ENCODE results near the gene GRM6. TPM values are rescaled to one million over a fixed set of nuclear protein-coding genes. Genes with fewer than 3 reads are reported as not detected.

The GRM6 gene
- total RNA-seq, 1 donor from 2014 or later, result not detected

- TF ChIP-seq POLR2A (IDR thresholded peaks at IDR 0.05) (no peak), CTCF (IDR thresholded peaks at IDR 0.05) (no peak), POLR2AphosphoS5 (IDR thresholded peaks at IDR 0.05; ENCODE audit: insufficient read depth in 1 of 2, low read depth in 1 of 2) (no peak)
- Histone ChIP-seq H3K9me3 (no peaks in the 10 kb centered on the region), H3K36me3 (no peaks in the 10 kb centered on the region), H3K27me3 (no peaks in the 10 kb centered on the region), H3K4me1 (no peaks in the 10 kb centered on the region), H3K4me3 (no peak overlapping the region), H3K27ac (no peak overlapping the region)
- no peak for DNase-seq (ENCODE audit: extremely low spot score in 2 of 2)
- intact Hi-C loops (cut with DNase I), result no loop called here
Measured at GRCh38 chr5:179008667-179009066, 13.5 kb upstream of the GRM6 start.

- Histone ChIP-seq H3K27me3 (no peaks in the 10 kb centered on the region), H3K36me3 (no peaks in the 10 kb centered on the region), H3K4me3 (no peak overlapping the region), H3K9me3 (no peaks in the 10 kb centered on the region), H3K27ac (no peak overlapping the region), H3K4me1 (no peaks in the 10 kb centered on the region)
- intact Hi-C loops (cut with DNase I), result no loop called here
- no peak for DNase-seq (ENCODE audit: extremely low spot score in 2 of 2)
- TF ChIP-seq CTCF (IDR thresholded peaks at IDR 0.05), result no peak
- TF ChIP-seq POLR2AphosphoS5 (IDR thresholded peaks at IDR 0.05; ENCODE audit: insufficient read depth in 1 of 2, low read depth in 1 of 2), result no peak
- TF ChIP-seq POLR2A (IDR thresholded peaks at IDR 0.05), result no peak
Measured at GRCh38 chr5:179006564-179006963, 11.4 kb upstream of the GRM6 start.

- Histone ChIP-seq H3K27ac (no peak overlapping the region), H3K4me1 (no peaks in the 10 kb centered on the region), H3K4me3 (no peak overlapping the region), H3K36me3 (no peaks in the 10 kb centered on the region), H3K27me3 (no peaks in the 10 kb centered on the region), H3K9me3 (no peaks in the 10 kb centered on the region)
- no peak for TF ChIP-seq CTCF (IDR thresholded peaks at IDR 0.05)
- no peak for TF ChIP-seq POLR2A (IDR thresholded peaks at IDR 0.05)
- no peak for TF ChIP-seq POLR2AphosphoS5 (IDR thresholded peaks at IDR 0.05; ENCODE audit: insufficient read depth in 1 of 2, low read depth in 1 of 2)
- DNase-seq (ENCODE audit: extremely low spot score in 2 of 2), result no peak
- intact Hi-C loops (cut with DNase I), result no loop called here
Measured at GRCh38 chr5:178998441-178998840, 3.3 kb upstream of the GRM6 start.

- no peak for DNase-seq (ENCODE audit: extremely low spot score in 2 of 2)
- TF ChIP-seq POLR2AphosphoS5 (IDR thresholded peaks at IDR 0.05; ENCODE audit: insufficient read depth in 1 of 2, low read depth in 1 of 2) (no peak), CTCF (IDR thresholded peaks at IDR 0.05) (no peak), POLR2A (IDR thresholded peaks at IDR 0.05) (no peak)
- Histone ChIP-seq H3K36me3 (no peaks in the 10 kb centered on the region), H3K27ac (no peak overlapping the region), H3K4me3 (no peak overlapping the region), H3K9me3 (no peaks in the 10 kb centered on the region), H3K4me1 (no peaks in the 10 kb centered on the region), H3K27me3 (no peaks in the 10 kb centered on the region)
- intact Hi-C loops (cut with DNase I), result no loop called here
Measured at GRCh38 chr5:178997191-178997590, 2.1 kb upstream of the GRM6 start.

- DNase-seq (ENCODE audit: extremely low spot score in 2 of 2), result no peak
- no peaks in the 10 kb centered on the region for H3K27me3 ChIP-seq
- H3K9me3 ChIP-seq, result no peaks in the 10 kb centered on the region
- H3K27ac ChIP-seq, result no peak overlapping the region
- no peaks in the 10 kb centered on the region for H3K4me1 ChIP-seq
- intact Hi-C loops (cut with DNase I), result no loop called here
- no peak overlapping the region for H3K4me3 ChIP-seq
- no peak for TF ChIP-seq CTCF (IDR thresholded peaks at IDR 0.05)
- TF ChIP-seq POLR2AphosphoS5 (IDR thresholded peaks at IDR 0.05; ENCODE audit: insufficient read depth in 1 of 2, low read depth in 1 of 2), result no peak
- TF ChIP-seq POLR2A (IDR thresholded peaks at IDR 0.05), result no peak
- no peaks in the 10 kb centered on the region for H3K36me3 ChIP-seq
Measured at GRCh38 chr5:178996156-178996555, 1.0 kb upstream of the GRM6 start.
